Lower leg skin (tissue), 3 donors: ENCODE measurements around the gene CKMT2.

Source experiments
- POLR2A ChIP-seq, 2 donors: fragments of 450-650 bp; IDR thresholded peaks; one replicate each; pipeline ENCODE4 v1.6.1; 2016 to 2017; ENCODE audit warnings: antibody characterized with exemption in 2 of 2, mild to moderate bottlenecking in 1 of 2, moderate library complexity in 1 of 2
- TF ChIP-seq, protein P1 (sequence below), 3 donors: fragments of 450-650 bp; IDR thresholded peaks; one replicate each; pipeline ENCODE4 v1.5.1; 2016; ENCODE audit warnings: antibody characterized with exemption in 3 of 3, mild to moderate bottlenecking in 3 of 3, moderate library complexity in 2 of 3

DNA sequence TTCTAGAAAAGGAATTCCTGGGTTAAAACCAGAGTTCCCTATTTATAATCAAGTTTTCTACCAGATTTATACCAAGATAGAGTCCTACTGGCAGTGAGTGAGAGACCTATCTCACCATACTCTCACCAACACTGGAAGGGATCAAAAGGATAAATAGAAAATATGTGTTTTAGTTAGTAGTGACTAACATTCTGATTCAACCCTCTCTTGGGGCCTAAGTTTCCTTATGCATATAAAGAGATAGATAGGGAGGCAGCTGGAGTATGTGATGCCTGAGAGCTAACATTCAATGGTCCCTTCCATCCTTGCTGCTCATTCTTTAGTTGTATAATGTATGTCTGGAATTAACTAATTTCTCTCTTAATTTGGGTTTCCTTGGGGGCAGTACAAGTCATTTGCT is 32.0 kb downstream of the CKMT2 start:
- TF ChIP-seq, protein P1, sequence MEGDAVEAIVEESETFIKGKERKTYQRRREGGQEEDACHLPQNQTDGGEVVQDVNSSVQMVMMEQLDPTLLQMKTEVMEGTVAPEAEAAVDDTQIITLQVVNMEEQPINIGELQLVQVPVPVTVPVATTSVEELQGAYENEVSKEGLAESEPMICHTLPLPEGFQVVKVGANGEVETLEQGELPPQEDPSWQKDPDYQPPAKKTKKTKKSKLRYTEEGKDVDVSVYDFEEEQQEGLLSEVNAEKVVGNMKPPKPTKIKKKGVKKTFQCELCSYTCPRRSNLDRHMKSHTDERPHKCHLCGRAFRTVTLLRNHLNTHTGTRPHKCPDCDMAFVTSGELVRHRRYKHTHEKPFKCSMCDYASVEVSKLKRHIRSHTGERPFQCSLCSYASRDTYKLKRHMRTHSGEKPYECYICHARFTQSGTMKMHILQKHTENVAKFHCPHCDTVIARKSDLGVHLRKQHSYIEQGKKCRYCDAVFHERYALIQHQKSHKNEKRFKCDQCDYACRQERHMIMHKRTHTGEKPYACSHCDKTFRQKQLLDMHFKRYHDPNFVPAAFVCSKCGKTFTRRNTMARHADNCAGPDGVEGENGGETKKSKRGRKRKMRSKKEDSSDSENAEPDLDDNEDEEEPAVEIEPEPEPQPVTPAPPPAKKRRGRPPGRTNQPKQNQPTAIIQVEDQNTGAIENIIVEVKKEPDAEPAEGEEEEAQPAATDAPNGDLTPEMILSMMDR (IDR thresholded peaks at IDR 0.05) = no peak
- no peak for TF ChIP-seq POLR2A (IDR thresholded peaks at IDR 0.05)
